ENCODE results near the gene PLAGL2. TPM values are rescaled to one million over a fixed set of nuclear protein-coding genes. Genes with fewer than 3 reads are reported as not detected.

Gene PLAGL2
- polyA plus RNA-seq, 3 donors = 20.3 to 21.7 (median 21.4) TPM

DNA sequence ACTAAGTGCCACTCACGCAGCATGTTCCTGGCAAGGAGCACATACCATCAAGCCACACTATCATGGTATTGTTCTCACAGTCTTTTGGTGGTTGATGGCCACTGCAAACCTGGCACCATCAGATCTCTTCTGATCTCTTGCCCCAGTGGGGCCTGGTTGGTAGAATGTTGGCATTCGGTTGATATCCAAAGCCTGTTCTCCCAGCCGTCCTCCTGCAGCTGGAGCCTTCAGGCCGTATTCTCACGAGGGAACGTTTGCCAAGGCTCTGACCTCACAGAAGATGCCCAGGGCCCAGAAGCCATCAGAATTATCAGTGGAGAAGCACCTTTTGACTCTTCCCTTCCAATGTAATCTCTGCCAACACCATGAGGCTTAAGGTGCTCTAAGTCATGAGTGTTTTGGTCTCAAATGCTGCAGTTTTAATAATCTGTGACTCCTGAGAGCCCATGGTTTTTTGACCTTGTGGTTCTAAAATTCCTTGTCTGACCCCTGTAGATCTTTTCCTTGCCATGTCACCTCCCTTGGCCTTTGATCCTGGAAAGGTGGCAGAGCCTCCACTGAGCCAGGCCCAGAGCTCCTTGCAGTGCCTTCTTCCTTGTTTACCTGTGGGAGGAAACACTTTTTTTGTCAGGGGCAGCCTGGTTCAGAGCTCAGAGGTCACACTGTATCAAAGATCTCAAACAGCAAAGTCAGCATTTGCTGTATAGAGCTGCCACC lies 27.9 kb upstream of the PLAGL2 start:
- DNase-seq (ENCODE audit: extremely low read depth in 1 of 11, low read depth in 9 of 11, low spot score in 4 of 11) = no peak

- no peak for DNase-seq (ENCODE audit: extremely low read depth in 1 of 11, low read depth in 9 of 11, low spot score in 4 of 11)
Measured at GRCh38 chr20:32234135-32234808, 26.7 kb upstream of the PLAGL2 start.

DNA sequence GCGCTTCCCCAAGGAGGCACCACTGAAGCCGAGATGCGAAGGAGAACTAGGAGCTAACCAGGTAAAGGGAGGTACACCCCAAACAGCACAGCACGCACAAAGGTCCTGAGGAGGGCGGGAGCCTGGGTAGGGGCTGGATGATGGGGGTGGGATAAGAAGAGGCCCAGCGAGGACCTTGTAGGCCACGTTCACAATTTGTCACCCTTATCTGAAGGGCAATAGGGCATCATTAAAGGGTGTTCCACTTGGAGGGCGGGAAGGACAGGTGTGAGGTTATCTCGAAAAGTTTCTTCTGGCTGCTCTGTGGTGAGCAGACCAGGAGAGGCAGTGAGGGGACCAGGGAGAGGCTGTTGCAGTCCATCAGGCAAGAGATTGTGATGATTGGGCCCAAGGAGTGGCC lies 25.7 kb upstream of the PLAGL2 start:
- no peak for DNase-seq (ENCODE audit: extremely low read depth in 1 of 11, low read depth in 9 of 11, low spot score in 4 of 11)

DNA sequence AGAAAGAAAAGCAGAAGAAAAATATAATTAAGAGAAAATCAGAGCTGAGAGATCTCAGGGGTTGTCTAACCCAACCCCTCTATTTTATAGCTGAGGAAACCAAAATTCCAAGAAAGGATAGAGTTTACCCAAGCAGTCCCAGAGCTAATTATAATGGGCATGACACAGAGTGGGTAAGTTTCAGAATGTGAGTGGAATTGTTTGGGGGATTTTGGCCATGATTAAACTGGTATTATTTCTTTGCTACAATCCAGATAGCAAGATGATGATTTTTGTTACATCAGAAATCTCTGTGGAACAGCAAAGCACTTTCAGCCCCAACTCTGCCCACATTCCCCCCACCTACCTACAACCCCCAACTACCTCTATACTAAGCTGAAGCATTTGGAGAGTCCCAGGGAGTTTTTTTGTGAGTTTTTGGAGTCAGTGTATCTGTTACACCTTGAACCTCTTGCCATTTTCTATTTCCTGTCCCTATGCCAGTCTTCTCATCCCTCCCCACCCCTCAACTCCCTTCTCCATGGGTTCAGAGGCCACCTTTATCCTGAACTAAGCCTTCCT lies 24.9 kb upstream of the PLAGL2 start:
- no peak for DNase-seq (ENCODE audit: extremely low read depth in 1 of 11, low read depth in 9 of 11, low spot score in 4 of 11)

- DNase-seq (ENCODE audit: extremely low read depth in 1 of 11, low read depth in 9 of 11, low spot score in 4 of 11) = no peak
Measured at GRCh38 chr20:32231847-32232246, 24.3 kb upstream of the PLAGL2 start.

DNA sequence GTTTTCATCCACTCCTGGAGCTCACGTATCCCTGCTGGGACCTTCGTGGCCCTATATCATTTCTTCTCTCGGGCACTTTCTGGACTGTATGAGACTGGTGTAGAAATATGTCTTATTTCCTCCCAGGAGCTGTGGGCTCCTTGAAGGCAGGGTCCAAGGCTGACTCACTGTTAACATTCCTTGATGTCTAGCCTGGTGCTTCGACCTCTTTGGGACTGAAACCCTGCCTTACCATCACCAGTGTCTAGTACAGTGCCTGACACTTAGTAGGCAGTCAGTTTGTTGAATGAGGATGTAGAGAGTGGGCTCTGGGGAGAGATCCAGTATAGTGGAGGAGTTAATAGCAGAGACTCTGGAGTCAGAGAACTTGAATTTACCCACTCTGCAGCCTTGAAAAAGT lies 23.7 kb upstream of the PLAGL2 start:
- DNase-seq (ENCODE audit: extremely low read depth in 1 of 11, low read depth in 9 of 11, low spot score in 4 of 11) = no peak

- no peak for DNase-seq (ENCODE audit: extremely low read depth in 1 of 11, low read depth in 9 of 11, low spot score in 4 of 11)
Measured at GRCh38 chr20:32230707-32231106, 23.2 kb upstream of the PLAGL2 start.

GRCh38 chr20:32229251-32229747 lies 21.8 kb upstream of the PLAGL2 start:
- DNase-seq (ENCODE audit: extremely low read depth in 1 of 11, low read depth in 9 of 11, low spot score in 4 of 11) = no peak

DNA sequence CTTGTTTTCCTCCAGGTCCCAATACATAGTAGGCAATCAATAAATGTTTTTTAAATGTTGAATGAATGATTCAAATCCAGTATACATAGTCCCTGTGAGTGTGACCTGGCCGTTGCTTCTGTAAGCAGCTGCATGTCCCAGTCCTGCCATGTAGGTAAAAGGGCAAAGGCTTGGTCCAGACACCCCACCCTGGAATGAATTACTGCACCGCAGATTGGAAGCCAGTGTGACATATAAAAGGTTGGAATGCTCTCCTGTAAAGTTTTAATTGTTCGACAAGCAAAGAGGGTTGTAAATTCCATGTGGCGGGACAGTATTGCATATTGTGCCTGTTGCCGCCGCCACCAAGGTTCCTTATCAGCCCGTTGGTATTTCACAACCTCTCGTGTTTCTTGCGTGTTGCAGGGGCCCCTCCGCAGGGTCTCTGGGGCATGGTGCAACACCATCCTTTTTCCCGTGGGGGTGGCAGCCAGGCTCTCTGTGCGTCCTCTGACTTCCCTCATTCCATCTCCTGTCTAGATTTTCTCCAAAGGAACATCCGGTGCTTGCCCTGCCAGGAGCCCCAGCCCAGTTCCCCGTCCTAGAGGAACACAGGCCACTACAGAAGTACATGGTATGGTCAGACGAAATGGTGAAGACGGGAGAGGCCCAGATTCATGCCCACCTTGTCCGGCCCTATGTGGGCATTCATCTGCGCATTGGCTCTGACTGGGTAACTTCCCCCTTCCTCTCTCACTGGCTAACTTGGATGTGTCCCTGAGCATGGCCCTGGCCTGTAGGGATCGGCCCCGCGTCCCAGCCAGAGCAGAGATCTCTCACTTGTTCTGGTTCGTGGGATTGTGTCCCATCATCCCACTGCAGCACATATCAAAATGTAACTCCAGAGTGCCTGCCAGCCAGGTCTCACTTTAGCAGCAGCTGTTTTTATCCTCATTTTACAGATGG lies 20.5 kb upstream of the PLAGL2 start:
- no peak for DNase-seq (ENCODE audit: extremely low read depth in 1 of 11, low read depth in 9 of 11, low spot score in 4 of 11)

DNA sequence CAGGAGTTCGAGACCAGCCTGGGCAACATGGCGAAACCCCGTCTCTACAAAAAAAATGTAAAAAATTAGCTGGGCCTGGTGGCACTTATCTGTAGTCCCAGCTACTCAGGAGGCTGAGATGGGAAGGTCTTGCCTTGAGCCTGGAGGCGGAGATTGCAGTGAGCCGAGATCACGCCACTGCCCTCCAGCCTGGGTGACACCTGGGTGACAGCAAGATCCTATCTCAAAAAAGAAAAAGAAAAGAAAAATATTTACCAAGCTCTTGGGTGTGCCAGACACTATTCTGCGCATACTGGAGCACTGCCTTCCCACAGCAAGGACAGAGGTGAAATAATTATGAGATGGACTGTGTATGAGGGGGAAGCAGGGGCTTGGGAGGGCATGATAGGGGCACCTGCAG lies 19.8 kb upstream of the PLAGL2 start:
- no peak for DNase-seq (ENCODE audit: extremely low read depth in 1 of 11, low read depth in 9 of 11, low spot score in 4 of 11)

GRCh38 chr20:32226391-32226790 lies 18.8 kb upstream of the PLAGL2 start:
- no peak for DNase-seq (ENCODE audit: extremely low read depth in 1 of 11, low read depth in 9 of 11, low spot score in 4 of 11)

DNA sequence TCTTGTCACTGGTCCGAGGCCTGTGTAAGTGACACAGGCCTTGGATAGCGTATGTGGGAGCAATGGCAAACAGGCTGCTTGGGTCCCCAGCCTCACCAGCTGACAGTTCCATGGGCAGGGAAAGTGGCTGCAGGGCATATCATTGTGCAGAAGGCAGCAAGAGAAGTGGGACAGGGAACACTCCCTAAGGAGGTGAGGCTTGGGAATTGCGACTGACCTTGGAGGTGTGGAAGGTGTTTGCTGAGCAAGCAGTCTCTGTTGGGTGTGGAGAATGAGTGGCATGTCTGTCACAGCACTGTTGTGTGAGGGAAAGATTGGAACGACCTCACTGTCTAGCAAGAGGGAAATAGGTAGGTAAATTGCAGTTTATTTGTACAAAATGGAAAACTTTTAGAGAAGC lies 16.9 kb upstream of the PLAGL2 start:
- DNase-seq (ENCODE audit: extremely low read depth in 1 of 11, low read depth in 9 of 11, low spot score in 4 of 11) = no peak

DNA sequence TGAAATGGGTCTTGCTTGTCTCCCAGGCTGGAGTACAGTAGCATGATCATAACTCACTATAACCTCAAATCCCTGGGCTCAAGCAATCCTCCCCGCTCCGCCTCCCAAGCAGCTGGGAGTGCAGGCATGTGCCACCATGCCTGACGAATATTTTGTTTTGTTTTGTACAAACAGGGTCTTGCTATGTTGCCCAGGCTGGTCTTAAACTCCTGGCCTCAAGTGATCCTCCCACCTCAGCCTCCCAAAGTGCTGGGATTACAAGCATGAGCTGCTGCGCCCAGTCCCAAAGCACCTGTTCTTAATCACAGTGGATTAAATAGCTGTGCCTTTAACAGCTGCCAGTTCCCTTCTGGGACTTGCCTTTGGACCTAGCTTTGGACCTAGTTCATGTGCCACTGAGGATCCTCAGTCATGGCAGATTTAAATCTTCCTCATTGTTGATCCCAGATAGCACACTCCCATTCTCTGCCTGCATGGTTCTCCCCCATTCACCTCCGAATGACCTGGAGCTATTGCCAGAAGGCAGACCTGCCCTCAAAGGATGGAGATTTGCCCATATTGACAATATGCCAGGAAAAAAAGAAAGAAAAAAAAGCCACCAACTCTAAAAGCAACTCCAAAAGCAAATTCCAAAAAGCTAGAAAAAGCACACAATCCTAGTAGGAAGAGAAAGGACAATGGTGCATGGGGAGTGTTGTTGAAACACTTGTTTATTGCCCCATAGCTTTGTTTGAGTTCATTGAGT lies 10.8 kb upstream of the PLAGL2 start:
- no peak for DNase-seq (ENCODE audit: extremely low read depth in 1 of 11, low read depth in 9 of 11, low spot score in 4 of 11)

DNA sequence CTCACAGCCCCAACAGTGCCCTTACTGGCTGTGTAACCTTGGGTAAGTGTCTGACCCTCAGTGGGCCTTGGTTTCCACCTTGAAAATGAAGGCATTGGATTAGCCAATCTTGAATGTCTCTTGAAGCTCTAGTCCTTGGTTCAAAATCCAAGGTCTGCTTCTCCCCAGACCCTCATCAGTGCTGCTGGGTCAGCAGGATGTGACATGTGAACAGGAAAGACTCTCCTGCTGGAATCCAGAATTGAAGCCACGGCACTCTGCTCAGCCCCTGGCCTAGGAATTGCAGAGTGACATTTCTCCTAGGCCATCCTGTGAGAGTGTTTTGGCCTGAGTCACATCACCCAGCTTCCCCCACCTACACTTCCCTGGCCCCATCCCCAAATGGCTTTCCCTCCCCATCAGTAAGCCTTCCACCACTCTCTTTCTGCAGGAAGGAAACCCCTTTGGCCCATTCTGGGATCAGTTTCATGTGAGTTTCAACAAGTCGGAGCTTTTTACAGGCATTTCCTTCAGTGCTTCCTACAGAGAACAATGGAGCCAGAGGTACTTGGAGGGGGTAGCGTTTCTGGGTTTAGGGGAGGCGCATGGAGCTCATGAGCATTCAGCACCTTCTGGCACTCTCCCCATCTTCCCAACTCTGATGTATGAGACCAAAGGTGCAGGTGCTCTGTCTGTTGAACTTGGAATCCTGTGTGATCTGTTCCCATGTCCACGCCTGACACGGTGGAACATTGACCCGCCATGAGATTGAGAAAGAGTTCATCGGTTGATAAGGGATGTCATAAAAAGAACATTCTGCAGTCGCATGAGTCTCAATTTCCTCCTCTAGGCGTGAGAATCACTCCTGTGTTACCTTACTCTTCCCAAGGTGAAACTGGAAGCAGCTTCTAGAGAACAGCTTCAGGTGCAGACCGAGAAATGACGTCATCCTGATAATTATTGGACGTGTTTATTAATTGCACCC lies 8.9 kb upstream of the PLAGL2 start:
- DNase-seq (ENCODE audit: extremely low read depth in 1 of 11, low read depth in 9 of 11, low spot score in 4 of 11) = no peak

DNA sequence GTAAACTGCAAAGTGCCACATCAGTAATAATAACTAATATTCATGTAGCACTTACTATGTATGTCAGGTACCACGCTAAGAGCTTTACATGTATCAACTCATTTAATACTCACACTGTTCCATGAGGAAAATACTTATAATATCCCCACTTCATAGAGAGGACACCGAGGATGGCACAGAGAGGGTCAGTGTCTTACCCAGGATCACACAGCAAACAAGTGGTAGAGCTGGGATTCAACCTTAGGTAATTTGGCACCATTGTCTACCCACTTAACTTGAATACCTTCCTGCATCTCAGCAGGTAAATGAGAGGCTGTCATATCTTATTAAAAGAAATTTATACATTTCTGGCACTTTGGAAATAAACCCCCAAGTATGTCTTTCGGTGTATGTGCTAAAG lies 8.2 kb upstream of the PLAGL2 start:
- no peak for DNase-seq (ENCODE audit: extremely low read depth in 1 of 11, low read depth in 9 of 11, low spot score in 4 of 11)

DNA sequence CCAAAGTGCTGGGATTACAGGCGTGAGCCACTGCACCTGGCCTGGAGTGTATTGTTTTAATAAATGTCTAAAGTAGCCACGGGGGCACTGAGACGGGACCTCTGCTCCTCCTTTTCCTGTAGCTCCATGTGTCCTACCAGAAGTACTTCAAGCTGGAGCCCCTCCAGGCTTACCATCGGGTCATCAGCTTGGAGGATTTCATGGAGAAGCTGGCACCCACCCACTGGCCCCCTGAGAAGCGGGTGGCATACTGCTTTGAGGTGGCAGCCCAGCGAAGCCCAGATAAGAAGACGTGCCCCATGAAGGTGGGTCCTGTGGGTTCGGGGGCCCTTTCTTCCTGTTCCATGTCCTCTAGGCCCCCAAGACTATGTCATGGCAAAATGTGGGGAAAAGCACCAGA lies 7.6 kb upstream of the PLAGL2 start:
- DNase-seq (ENCODE audit: extremely low read depth in 1 of 11, low read depth in 9 of 11, low spot score in 4 of 11) = no peak

- no peak for DNase-seq (ENCODE audit: extremely low read depth in 1 of 11, low read depth in 9 of 11, low spot score in 4 of 11)
Measured at GRCh38 chr20:32213870-32214269, 6.3 kb upstream of the PLAGL2 start.
